Measurements from ENCODE around the gene CDH24.

Gene CDH24

DNA sequence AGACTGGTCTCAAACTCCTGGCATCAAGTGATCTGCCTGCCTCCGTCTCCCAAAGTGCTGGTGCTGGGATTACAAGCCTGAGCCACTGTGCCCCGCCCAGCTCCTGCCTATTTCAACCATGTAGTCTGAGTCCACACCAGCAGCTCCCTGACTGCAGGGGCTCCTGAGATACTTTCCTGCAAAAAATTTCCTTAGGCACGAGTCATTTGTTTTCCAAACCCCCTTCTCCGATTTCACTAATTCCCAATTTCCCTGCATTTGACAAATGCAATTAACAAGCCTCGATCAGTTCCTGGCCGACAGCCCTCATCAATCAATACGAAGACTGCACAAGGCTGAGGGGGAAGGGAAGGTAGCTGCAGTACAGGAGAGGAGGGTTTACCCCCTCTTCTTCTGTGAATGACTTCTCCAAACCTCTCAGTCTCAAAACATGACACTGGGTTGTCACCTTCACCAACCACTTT lies 32.7 kb downstream of the CDH24 start:
- no peaks in the 10 kb centered on the region for H3K9me3 ChIP-seq
- H3K4me3 ChIP-seq (ENCODE audit: low read depth in 1 of 2, low read length in 1 of 2): no peak overlapping the region
- no peaks in the 10 kb centered on the region for H3K36me3 ChIP-seq
- TF ChIP-seq, protein P1, sequence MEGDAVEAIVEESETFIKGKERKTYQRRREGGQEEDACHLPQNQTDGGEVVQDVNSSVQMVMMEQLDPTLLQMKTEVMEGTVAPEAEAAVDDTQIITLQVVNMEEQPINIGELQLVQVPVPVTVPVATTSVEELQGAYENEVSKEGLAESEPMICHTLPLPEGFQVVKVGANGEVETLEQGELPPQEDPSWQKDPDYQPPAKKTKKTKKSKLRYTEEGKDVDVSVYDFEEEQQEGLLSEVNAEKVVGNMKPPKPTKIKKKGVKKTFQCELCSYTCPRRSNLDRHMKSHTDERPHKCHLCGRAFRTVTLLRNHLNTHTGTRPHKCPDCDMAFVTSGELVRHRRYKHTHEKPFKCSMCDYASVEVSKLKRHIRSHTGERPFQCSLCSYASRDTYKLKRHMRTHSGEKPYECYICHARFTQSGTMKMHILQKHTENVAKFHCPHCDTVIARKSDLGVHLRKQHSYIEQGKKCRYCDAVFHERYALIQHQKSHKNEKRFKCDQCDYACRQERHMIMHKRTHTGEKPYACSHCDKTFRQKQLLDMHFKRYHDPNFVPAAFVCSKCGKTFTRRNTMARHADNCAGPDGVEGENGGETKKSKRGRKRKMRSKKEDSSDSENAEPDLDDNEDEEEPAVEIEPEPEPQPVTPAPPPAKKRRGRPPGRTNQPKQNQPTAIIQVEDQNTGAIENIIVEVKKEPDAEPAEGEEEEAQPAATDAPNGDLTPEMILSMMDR (IDR thresholded peaks at IDR 0.05): no peak
- H3K27me3 ChIP-seq: no peaks in the 10 kb centered on the region
- no peak overlapping the region for H3K27ac ChIP-seq
- peaks cover 8 to 17% of the 10 kb centered on the region in 2 experiments for H3K4me1 ChIP-seq (ENCODE audit: control insufficient read depth in 1 of 2, insufficient read depth in 1 of 2, low read depth in 1 of 2, low read length in 1 of 2)

DNA sequence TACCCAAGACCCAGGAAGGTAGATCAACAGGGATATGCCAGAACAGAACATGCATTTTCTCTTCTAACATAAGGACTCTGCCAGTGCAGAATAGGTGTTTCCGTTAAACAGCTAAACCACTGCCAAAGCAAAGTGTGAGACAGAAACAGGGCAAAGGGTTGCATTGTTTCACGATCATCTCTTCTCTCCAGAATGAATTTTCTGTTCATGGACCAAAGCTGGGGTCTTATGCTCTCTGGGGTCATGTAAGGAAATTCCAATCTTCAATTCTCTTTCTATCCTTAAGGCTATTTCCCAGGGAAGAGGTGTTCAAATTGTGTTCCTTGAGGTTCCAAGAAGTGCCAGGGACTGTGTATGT lies 33.5 kb downstream of the CDH24 start:
- peaks cover 8 to 17% of the 10 kb centered on the region in 2 experiments for H3K4me1 ChIP-seq (ENCODE audit: control insufficient read depth in 1 of 2, insufficient read depth in 1 of 2, low read depth in 1 of 2, low read length in 1 of 2)
- no peak overlapping the region for H3K27ac ChIP-seq
- no peaks in the 10 kb centered on the region for H3K36me3 ChIP-seq

DNA sequence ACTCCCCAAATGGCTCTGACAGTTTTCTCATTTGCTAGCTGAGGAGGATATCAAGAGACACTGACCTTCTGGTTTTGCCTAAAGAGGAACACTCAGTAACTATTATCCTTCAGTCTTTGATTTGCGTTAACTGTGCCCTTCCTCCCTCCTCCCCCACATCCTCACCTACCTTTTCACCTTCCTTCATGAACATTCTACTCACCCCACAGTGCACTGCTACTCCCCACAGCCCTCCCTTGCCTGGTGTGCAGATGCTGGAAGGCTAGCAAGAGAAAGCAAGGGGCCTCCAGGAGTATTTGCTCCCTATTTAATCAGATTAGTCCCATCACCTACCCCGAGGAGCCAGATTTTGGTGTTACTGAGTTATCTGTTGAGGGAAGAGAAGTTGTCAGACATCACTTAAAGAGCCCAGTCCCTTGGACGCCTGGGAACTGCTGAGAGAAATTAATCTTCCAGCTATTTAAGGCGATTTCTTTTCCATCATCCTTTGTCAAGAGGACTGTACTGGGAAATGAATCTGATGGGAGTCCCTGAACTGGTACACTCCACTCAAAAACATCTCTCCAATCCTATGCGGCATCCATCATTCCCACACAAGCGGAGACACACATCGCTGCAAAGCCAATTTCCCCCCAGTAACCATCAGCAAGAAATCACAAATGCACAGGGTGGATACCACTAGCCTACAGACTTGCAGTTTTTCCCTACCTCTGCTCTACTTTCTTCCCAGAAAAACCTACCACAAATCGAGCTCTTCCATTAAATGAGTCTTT lies 34.1 kb downstream of the CDH24 start:
- no peaks in the 10 kb centered on the region for H3K9me3 ChIP-seq
- H3K27me3 ChIP-seq: no peaks in the 10 kb centered on the region
- H3K27ac ChIP-seq: no peak overlapping the region
- peaks cover 8 to 17% of the 10 kb centered on the region in 2 experiments for H3K4me1 ChIP-seq (ENCODE audit: control insufficient read depth in 1 of 2, insufficient read depth in 1 of 2, low read depth in 1 of 2, low read length in 1 of 2)
- H3K36me3 ChIP-seq: no peaks in the 10 kb centered on the region
- TF ChIP-seq, protein P1 (IDR thresholded peaks at IDR 0.05): no peak
- H3K4me3 ChIP-seq (ENCODE audit: low read depth in 1 of 2, low read length in 1 of 2): no peak overlapping the region

More for the DNA sequence above, 33.5 kb downstream of the CDH24 start:
- TF ChIP-seq, protein P1 (IDR thresholded peaks at IDR 0.05): no peak
- H3K27me3 ChIP-seq: no peaks in the 10 kb centered on the region
- no peak overlapping the region for H3K4me3 ChIP-seq (ENCODE audit: low read depth in 1 of 2, low read length in 1 of 2)
- H3K9me3 ChIP-seq: no peaks in the 10 kb centered on the region

DNA sequence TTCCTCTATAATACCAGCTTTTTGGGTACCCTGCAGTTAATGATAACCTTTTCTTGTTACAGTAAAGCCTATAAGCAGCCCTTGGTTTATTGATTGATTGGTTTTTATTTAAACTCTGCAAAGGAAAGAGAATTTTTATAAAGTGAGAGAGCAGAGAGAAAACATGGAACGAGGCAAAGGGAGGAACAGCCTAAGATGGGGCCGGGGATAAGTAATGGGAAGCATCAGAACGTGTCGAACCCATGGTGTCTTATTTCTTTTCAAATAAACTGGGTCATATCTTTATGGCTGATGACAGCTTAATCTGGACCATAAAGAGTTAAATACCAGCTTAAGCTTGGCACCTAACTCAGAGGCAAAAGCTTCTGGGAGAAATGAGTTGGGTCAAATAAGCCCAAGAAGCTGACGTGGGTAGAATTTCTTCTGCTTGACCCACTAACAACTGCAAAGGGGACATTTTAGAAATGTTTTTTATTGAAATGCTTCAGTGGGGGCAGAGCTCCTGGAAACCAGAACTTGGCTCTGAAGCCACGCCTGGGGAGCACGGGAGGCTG lies 35.4 kb downstream of the CDH24 start:
- Histone ChIP-seq H3K27me3 (no peaks in the 10 kb centered on the region), H3K4me3 (ENCODE audit: low read depth in 1 of 2, low read length in 1 of 2) (no peak overlapping the region), H3K9me3 (no peaks in the 10 kb centered on the region), H3K4me1 (ENCODE audit: control insufficient read depth in 1 of 2, insufficient read depth in 1 of 2, low read depth in 1 of 2, low read length in 1 of 2) (peaks cover 8 to 17% of the 10 kb centered on the region in 2 experiments), H3K27ac (no peak overlapping the region), H3K36me3 (no peaks in the 10 kb centered on the region)
- TF ChIP-seq, protein P1 (IDR thresholded peaks at IDR 0.05): no peak

DNA sequence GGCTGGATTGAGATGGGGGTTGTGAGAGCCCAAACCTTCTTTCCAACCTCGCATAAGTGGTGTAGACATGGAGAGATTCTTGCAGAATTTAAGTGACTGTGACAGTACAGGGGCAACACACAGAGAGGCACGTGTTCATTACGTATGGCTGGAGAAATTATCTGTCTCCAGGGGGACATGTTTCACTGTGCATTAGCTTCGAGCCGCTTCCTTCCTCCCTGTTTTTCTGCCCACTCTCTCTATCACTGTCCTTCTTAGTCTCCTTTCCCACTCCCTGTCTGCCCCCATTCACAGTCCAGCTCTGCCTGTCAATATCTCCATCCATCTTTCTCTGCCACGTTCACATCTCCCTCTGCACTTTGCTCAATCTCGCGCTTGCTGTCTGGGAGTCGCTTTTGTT lies 35.9 kb downstream of the CDH24 start:
- Histone ChIP-seq H3K4me1 (ENCODE audit: control insufficient read depth in 1 of 2, insufficient read depth in 1 of 2, low read depth in 1 of 2, low read length in 1 of 2) (peaks cover 8 to 17% of the 10 kb centered on the region in 2 experiments), H3K27ac (no peak overlapping the region)
- TF ChIP-seq, protein P1 (IDR thresholded peaks at IDR 0.05): no peak

More for the DNA sequence above, 35.9 kb downstream of the CDH24 start:
- H3K27me3 ChIP-seq: no peaks in the 10 kb centered on the region
- no peaks in the 10 kb centered on the region for H3K9me3 ChIP-seq
- H3K4me3 ChIP-seq (ENCODE audit: low read depth in 1 of 2, low read length in 1 of 2): no peak overlapping the region
- no peaks in the 10 kb centered on the region for H3K36me3 ChIP-seq
